HepG2 (cell line): ENCODE measurements around the gene ATP7B. TPM values are rescaled to one million over a fixed set of nuclear protein-coding genes. Genes with fewer than 3 reads are reported as not detected.
A peak's percentile ranks its signal among the peaks of the same experiment; 100 is the strongest.

ENCODE experiments used
- ARID5B ChIP-seq: IDR thresholded peaks from 2 replicates; pipeline ENCODE4 v1.4.0; 2020; ENCODE audit warnings: mild to moderate bottlenecking, missing genetic modification reagents
- CTCF ChIP-seq: sonication (generic); formaldehyde crosslinking; IDR thresholded peaks from 2 replicates; pipeline ENCODE4 v1.5.0; 2020; ENCODE audit warnings: mild to moderate bottlenecking, missing genetic modification reagents, moderate library complexity
- DPF2 ChIP-seq: sonication (generic); formaldehyde crosslinking; IDR thresholded peaks from 2 replicates; pipeline ENCODE4 v1.4.0; 2020; ENCODE audit warnings: mild to moderate bottlenecking, low read depth, missing genetic modification reagents, borderline replicate concordance
- IKZF5 ChIP-seq: IDR thresholded peaks from 2 replicates; pipeline ENCODE4 v1.6.1; 2018; ENCODE audit warnings: missing genetic modification reagents, mild to moderate bottlenecking, missing compliant biosample characterization
- JDP2 ChIP-seq: sonication (generic); formaldehyde crosslinking; IDR thresholded peaks from 2 replicates; pipeline ENCODE4 v1.8.1; 2022; ENCODE audit warnings: missing genetic modification reagents, borderline replicate concordance
- KDM4B ChIP-seq: sonication (generic); formaldehyde crosslinking; IDR thresholded peaks from 2 replicates; pipeline ENCODE4 v1.4.0; 2020; ENCODE audit warnings: missing genetic modification reagents
- KLF9 ChIP-seq: IDR thresholded peaks from 2 replicates; pipeline ENCODE4 v1.6.1; 2016; ENCODE audit warnings: low read depth
- SP140L ChIP-seq: sonication (generic); formaldehyde crosslinking; IDR thresholded peaks from 2 replicates; pipeline ENCODE4 v1.4.0; 2020; ENCODE audit warnings: missing genetic modification reagents, borderline replicate concordance
- SRSF1 ChIP-seq: fragments of 200-400 bp; formaldehyde crosslinking; optimal IDR thresholded peaks from 2 replicates; pipeline ENCODE3; 2017; ENCODE audit warnings: mild to moderate bottlenecking, low read depth, low read length, moderate library complexity
- TMF1 ChIP-seq: sonication (generic); formaldehyde crosslinking; IDR thresholded peaks from 2 replicates; pipeline ENCODE4 v1.8.1; 2022; ENCODE audit warnings: low read depth, missing genetic modification reagents
- ZBED4 ChIP-seq: sonication (generic); formaldehyde crosslinking; IDR thresholded peaks from 2 replicates; pipeline ENCODE4 v1.4.0; 2020; ENCODE audit warnings: missing genetic modification reagents, borderline replicate concordance
- ZBTB43 ChIP-seq: sonication (generic); formaldehyde crosslinking; conservative IDR thresholded peaks from 2 replicates; pipeline ENCODE4 v1.4.0; 2020; ENCODE audit warnings: missing genetic modification reagents
- ZNF34 ChIP-seq: sonication (generic); formaldehyde crosslinking; IDR thresholded peaks from 2 replicates; pipeline ENCODE4 v1.4.0; 2020; ENCODE audit warnings: mild to moderate bottlenecking, missing genetic modification reagents, borderline replicate concordance
- ZNF44 ChIP-seq: sonication (generic); formaldehyde crosslinking; IDR thresholded peaks from 2 replicates; pipeline ENCODE4 v1.5.1; 2020; ENCODE audit warnings: mild to moderate bottlenecking, missing genetic modification reagents
- ZNF605 ChIP-seq: sonication (generic); formaldehyde crosslinking; IDR thresholded peaks from 2 replicates; pipeline ENCODE4 v1.8.0; 2022; ENCODE audit warnings: mild to moderate bottlenecking, missing genetic modification reagents
- ZSCAN30 ChIP-seq: sonication (generic); formaldehyde crosslinking; IDR thresholded peaks from 2 replicates; pipeline ENCODE4 v1.5.0; 2020; ENCODE audit warnings: mild to moderate bottlenecking, missing genetic modification reagents
- polyA plus RNA-seq, 8 experiments: library from polyadenylated mRNA; depleted of rRNA in 3 of 8; stranded (reverse) in 7 of 8; unstranded in 1 of 8; fragments of >200 nt; fragmentation: Illumina TruSeq in 4 of 8; extraction: Trizol in 4 of 8; gene quantifications; 2 replicates each; pipeline versions ENCODE4 v1.2.1 to v1.2.3, GENCODE V29; 2011 to 2016; ENCODE audit warnings: low read depth in 4 of 8, missing spikeins in 1 of 8, mixed read lengths in 1 of 8; ENCODE audit not compliant: insufficient read depth in 1 of 8
- total RNA-seq, 5 experiments: library from RNA; depleted of rRNA; stranded (reverse); fragments of >200 nt; fragmentation: Illumina TruSeq; extraction: Trizol; gene quantifications; 2 replicates each; pipeline ENCODE4 v1.2.3, GENCODE V29; 2016; ENCODE audit warnings: low read depth in 1 of 5

ATP7B gene
- total and polyA plus RNA-seq, 2 of the 13 experiments (the other 11 are each of a cell fraction or from before 2014, with no cell fraction given): 31.8 to 57.4 TPM

- TF ChIP-seq JDP2 (CRISPR knock-in tag): no peak
- peak; percentile 49; the same call in 1 of the 2 replicates for TF ChIP-seq IKZF5 (CRISPR knock-in tag)
- no peak for TF ChIP-seq ZNF605 (CRISPR knock-in tag)
- no peak for TF ChIP-seq ZSCAN30 (CRISPR knock-in tag)
- no peak for TF ChIP-seq KLF9
- peak; percentile 65; the same call in 1 of the 2 replicates for TF ChIP-seq ZBTB43
- peak; percentile 83 for TF ChIP-seq DPF2 (CRISPR knock-in tag)
- TF ChIP-seq ZBED4 (CRISPR knock-in tag): no peak
- peak; percentile 94 for TF ChIP-seq ARID5B (CRISPR knock-in tag)
- 0 out of 2 replicates have a peak, but pooled peaks have one; percentile 45 for TF ChIP-seq ZNF44 (CRISPR knock-in tag)
- no peak for TF ChIP-seq ZNF34 (CRISPR knock-in tag)
- no peak for TF ChIP-seq SRSF1
- TF ChIP-seq TMF1 (CRISPR knock-in tag): no peak
- TF ChIP-seq SP140L: no peak
- TF ChIP-seq KDM4B (CRISPR knock-in tag): peak; percentile 81; the same call in 1 of the 2 replicates
- TF ChIP-seq CTCF (CRISPR knock-in tag): peak; percentile 39
These were observed 13.5 kb downstream of the ATP7B start (continued) for GRCh38 chr13:51997641-51998330.
